Panc1 (cell line): ENCODE data around the gene ZNF292.

Source experiments
- POLR2AphosphoS5 ChIP-seq: IDR thresholded peaks from 2 replicates; pipeline ENCODE4 v1.6.1; 2012; ENCODE audit warnings: mild to moderate bottlenecking, low read depth, low read length, moderate library complexity
- SIN3A ChIP-seq: IDR thresholded peaks from 2 replicates; pipeline ENCODE4 v1.6.1; 2012; ENCODE audit warnings: low read depth, mild to moderate bottlenecking, low read length, moderate library complexity, borderline replicate concordance; ENCODE audit not compliant: insufficient read depth
- TF ChIP-seq, protein P1 (sequence below): fragments of 450-650 bp; IDR thresholded peaks from 2 replicates; pipeline ENCODE4 v1.5.1; 2017; ENCODE audit warnings: mild to moderate bottlenecking
- TF ChIP-seq, protein P2 (sequence below), 2 experiments: IDR thresholded peaks; 2 replicates each; pipeline ENCODE4 v1.6.1; 2011 to 2012; ENCODE audit warnings: low read depth in 2 of 2, control low read depth in 1 of 2, low read length in 1 of 2, mild to moderate bottlenecking in 1 of 2, moderate library complexity in 1 of 2; ENCODE audit not compliant: insufficient read depth in 1 of 2

DNA sequence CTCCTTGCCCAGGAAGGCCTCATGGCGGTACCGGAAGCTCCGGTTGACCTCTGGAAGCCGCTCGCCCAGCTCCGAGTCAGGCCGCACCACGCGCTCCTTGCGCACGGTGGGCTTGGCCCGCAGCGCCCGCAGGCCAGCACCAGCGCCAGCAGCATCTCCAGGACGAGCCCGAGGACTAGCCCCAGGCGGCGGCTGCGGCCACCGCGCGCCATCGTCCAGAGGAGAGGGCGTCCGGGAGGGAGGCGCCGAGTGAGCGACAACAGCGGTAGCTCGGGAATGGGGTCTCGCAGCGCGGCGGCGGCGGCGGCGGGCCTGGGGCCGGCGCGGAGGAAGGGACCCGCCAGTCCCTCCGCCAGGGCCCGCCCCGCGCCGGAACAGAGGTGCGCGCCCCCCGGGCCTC is 32.9 kb upstream of the ZNF292 start:
- TF ChIP-seq, protein P1, sequence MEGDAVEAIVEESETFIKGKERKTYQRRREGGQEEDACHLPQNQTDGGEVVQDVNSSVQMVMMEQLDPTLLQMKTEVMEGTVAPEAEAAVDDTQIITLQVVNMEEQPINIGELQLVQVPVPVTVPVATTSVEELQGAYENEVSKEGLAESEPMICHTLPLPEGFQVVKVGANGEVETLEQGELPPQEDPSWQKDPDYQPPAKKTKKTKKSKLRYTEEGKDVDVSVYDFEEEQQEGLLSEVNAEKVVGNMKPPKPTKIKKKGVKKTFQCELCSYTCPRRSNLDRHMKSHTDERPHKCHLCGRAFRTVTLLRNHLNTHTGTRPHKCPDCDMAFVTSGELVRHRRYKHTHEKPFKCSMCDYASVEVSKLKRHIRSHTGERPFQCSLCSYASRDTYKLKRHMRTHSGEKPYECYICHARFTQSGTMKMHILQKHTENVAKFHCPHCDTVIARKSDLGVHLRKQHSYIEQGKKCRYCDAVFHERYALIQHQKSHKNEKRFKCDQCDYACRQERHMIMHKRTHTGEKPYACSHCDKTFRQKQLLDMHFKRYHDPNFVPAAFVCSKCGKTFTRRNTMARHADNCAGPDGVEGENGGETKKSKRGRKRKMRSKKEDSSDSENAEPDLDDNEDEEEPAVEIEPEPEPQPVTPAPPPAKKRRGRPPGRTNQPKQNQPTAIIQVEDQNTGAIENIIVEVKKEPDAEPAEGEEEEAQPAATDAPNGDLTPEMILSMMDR: no peak
- TF ChIP-seq, protein P2, sequence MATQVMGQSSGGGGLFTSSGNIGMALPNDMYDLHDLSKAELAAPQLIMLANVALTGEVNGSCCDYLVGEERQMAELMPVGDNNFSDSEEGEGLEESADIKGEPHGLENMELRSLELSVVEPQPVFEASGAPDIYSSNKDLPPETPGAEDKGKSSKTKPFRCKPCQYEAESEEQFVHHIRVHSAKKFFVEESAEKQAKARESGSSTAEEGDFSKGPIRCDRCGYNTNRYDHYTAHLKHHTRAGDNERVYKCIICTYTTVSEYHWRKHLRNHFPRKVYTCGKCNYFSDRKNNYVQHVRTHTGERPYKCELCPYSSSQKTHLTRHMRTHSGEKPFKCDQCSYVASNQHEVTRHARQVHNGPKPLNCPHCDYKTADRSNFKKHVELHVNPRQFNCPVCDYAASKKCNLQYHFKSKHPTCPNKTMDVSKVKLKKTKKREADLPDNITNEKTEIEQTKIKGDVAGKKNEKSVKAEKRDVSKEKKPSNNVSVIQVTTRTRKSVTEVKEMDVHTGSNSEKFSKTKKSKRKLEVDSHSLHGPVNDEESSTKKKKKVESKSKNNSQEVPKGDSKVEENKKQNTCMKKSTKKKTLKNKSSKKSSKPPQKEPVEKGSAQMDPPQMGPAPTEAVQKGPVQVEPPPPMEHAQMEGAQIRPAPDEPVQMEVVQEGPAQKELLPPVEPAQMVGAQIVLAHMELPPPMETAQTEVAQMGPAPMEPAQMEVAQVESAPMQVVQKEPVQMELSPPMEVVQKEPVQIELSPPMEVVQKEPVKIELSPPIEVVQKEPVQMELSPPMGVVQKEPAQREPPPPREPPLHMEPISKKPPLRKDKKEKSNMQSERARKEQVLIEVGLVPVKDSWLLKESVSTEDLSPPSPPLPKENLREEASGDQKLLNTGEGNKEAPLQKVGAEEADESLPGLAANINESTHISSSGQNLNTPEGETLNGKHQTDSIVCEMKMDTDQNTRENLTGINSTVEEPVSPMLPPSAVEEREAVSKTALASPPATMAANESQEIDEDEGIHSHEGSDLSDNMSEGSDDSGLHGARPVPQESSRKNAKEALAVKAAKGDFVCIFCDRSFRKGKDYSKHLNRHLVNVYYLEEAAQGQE (IDR thresholded peaks at IDR 0.05; ENCODE audit: insufficient read depth in 1 of 2, low read depth in 2 of 2, low read length in 1 of 2): no peak
- TF ChIP-seq SIN3A (no peak), POLR2AphosphoS5 (no peak)
